HG02884 (cell line): ENCODE measurements around the gene ZNF281.
"Not testable (repeated sequence)": the region's sequence is repeated elsewhere in the genome, so short reads cannot be mapped to it uniquely, and the experiment has no call there.

Source experiments
- ATAC-seq: cut with Tn5 transposase; IDR thresholded peaks from one replicate; pipeline ENCODE4 v1.9.1; 2021; ENCODE audit warnings: mild to moderate bottlenecking, moderate library complexity; ENCODE audit not compliant: unreplicated experiment

Gene ZNF281

GRCh38 chr1:200429221-200429751 lies 19.4 kb upstream of the ZNF281 start:
- ATAC-seq = no peak

GRCh38 chr1:200428482-200429205 lies 18.8 kb upstream of the ZNF281 start:
- no peak for ATAC-seq

- no peak for ATAC-seq
These were observed 17.9 kb upstream of the ZNF281 start for GRCh38 chr1:200427744-200428143.

DNA sequence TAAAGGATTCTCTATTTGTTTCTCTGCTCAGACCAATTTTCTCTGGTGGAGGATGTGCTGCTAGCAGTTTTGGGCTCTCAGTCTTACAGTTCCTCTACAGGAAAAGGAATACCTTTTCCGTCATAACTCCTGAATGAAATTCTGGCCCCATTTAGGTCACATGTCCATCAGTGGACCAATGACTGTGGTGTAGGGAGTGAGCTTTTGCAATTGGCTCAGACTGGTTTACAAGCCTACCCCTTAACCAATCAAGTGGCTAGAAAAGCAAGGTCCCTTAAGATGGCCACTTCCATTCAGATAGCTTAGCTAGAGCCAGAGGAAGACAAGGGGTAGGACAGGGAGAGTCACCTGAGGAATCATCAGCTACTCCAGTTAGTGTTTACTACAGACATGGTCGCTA lies 16.4 kb upstream of the ZNF281 start:
- no peak for ATAC-seq

GRCh38 chr1:200423235-200423634 lies 13.4 kb upstream of the ZNF281 start:
- no peak for ATAC-seq

GRCh38 chr1:200422211-200422610 lies 12.4 kb upstream of the ZNF281 start:
- no peak for ATAC-seq

DNA sequence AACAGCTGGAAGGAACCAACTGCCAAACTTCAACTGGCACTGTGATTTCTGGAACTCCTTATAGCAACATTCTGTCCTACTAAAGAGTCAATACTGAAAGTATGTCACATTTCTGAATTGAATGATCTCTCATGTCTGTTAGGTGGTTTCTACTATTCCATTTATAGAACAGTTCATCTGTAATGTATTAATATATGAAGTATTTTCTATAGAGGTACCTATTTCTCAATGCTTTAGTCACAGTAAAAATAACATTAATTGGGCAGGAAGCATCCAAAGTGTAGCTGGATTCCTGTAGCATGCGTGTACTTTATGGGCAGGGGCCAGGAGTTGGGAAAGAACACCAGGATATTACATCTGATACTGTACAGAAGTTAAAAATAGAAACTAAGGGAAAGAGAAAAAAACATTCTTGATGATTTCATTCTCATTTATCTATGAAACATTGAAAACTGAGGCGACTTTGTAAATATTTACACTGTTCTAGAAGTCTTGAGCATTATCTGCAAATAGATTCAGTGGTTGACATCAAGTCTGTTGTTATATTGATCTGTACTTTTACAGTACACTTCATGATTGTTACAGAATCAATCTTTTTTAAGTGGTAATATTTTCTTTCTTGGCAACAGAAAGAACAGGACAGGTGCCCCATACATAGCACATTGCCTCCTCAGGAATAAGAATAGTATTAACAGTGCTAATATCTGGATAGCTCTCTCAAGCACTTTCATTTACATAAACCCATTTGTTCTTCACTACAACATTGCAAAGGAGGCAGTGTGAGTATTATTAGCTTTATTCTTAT lies 6.2 kb upstream of the ZNF281 start:
- peak; percentile 68 for ATAC-seq

GRCh38 chr1:200415227-200415626 lies 5.4 kb upstream of the ZNF281 start:
- peak; percentile 43 for ATAC-seq

DNA sequence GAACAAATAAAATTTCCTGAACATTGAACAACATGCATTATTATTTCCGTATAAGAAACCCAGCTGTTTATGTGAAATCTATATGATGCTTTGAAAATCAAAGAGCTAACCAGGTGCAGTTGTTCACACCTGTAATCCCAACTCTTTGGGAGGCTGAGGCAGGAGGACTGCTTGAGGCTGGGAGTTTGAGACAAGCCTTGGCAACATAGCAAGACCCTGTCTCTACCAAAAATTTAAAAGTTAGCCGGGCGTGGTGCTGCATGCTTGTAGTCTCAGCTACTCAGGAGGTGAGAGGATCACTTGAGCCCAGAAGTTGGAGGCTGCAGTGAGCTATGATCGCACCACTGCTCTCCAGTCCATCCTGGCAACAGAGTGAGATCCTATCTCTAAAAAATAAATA lies 4.8 kb upstream of the ZNF281 start:
- ATAC-seq = no peak

DNA sequence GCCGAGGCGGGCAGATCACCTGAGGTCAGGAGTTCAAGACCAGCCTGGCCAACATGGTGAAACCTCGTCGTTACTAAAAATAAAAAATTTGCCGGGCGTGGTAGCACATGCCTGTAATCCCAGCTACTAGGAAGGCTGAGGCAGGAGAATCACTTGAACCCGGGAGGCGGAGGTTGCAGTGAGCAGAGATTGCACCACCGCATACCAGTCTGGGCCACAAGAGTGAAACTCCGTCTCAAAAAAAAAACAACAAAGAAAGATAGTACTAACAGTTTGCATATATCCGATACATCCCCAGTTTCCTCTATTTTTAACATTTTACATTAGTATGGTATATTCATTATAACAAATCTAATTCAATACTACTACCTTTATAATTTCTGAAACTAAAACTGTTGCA lies 3.9 kb upstream of the ZNF281 start:
- not testable (repeated sequence) for ATAC-seq

DNA sequence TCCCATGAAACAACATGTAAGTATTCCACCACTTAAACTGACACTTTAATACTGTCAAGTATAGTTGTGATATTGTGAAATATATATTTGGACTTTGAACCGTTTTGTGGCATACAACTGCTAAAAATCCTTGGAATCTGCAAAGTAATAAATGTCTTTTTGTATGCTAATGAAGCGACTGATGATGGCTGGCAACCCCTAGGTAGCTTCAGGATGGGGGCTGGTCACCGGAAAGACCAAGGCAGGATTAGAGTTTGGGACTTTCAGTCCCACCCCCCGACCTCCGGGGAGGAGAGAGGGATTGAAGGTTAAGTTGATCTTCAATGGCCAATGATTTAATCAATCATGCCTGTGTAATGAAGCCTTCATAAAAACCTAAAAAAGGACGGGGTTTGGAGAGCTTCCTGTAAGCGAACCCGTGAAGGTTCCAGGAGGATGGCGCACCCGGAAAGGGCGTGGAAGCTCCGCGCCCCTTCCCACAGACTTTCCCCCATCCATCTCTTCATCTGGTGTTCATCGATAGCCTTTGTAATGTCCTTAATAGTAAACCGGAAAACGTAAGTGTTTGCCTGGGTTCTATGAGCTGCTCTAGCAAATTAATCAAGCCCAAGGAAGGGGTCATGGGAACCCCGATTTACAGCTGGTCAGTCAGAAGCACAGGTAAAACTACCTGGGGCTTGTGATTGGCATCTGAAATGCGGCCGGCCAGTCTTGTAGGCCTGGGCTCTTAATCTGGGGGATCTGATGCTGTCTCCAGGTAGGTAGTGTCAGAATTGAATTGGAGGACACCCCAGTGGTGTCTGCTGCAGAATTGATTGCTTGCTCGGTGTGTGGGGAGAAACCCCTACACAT lies 1.8 kb upstream of the ZNF281 start:
- no peak for ATAC-seq

- ATAC-seq = peak; percentile 6
These were observed 686 bp upstream of the ZNF281 start for GRCh38 chr1:200410566-200410878.

DNA sequence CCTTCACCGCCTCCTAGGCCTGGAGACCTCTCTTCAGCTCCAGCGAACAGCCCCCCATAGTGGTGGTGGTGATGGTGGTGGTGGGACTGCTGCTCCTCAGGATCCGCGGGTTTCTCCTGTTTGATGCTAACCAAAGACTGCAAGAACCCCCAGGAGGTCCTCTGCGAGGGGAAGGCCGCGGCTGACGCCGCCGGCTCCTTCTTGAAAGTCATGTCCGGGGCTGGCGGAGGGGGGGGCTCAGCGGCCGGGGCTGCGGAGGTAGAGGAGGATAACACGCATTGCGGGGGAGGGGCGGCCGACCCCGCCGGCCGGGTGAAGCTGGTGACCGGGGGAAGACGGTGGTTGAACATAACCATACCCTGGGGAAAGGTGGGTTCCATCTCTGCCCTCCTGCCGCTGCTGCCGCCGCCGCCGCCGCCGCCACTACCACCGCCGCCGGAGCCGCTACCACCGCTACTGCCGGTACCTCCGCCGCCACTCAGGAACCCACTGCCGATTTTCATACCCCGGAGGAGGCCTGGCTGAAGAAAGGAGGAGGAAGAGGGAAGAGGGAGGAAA lies 554 bp downstream of the ZNF281 start:
- ATAC-seq = peak; percentile 21

GRCh38 chr1:200406161-200406797 lies 3.6 kb downstream of the ZNF281 start:
- ATAC-seq = no peak

DNA sequence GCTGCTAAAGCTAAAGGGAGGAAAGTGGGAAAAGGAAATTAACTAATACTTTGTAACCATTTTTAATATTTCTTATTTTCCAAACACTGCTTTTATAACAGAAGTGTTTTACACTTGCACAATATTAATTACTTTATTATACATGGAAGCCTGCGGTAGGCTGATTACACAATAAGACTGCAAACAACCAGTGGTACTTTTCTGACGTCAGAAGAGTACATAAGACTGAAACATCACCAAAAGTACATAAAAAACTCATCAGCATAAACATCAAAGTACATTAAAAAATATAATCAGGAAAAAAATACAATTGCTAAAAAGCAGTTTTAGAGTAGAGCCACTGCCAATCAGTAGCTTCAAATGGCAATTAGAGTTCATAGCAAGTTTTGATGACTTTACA lies 4.6 kb downstream of the ZNF281 start:
- ATAC-seq = no peak

DNA sequence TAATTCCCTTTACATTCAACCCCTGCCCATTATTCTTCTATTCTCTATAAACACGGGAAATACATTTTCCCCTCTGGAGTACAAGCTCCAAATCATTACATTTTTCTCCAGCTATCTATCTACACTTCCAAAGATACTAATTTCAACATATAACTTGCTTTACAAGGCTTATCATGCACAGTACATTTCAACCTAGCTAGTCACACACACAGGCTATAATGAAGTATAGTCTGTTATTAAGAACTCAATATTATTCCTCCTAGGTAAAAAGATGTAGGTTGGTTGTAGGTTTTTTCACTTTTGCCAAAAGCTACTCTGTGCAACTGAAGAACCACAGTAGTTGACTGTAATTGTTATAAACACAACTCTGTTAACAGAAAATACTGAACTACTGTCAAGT lies 8.1 kb downstream of the ZNF281 start:
- no peak for ATAC-seq

DNA sequence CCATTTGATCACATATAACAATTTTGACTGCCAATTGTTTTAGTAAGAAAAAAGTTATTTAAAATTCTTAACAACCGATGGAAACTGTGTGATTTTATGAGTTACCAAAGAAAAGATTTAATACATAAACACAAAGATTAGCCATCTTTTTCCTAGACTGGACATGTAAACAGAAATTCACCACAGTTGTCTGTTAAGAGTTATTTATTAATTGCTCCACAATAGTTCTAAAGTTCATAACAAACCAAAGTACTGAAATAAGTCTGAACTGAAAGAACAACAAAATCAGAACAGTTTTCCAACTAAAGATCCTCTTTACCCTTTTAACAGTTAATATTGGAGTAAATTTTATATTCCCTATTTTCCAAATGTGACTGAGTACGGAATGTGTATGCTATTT lies 8.6 kb downstream of the ZNF281 start:
- no peak for ATAC-seq

GRCh38 chr1:200400556-200400955 lies 9.3 kb downstream of the ZNF281 start:
- ATAC-seq = no peak

- ATAC-seq = no peak
These were observed 10.0 kb downstream of the ZNF281 start for GRCh38 chr1:200399860-200400259.

GRCh38 chr1:200398373-200398772 lies 11.5 kb downstream of the ZNF281 start:
- no peak for ATAC-seq
